Lung (tissue), 12 donors: ENCODE measurements around the gene DMAC1. TPM values are rescaled to one million over a fixed set of nuclear protein-coding genes. Genes with fewer than 3 reads are reported as not detected.

Experiments used
- ATAC-seq: fragments of 200-7000 bp; cut with Tn5 transposase; one replicate; pipeline ENCODE4 v1.9.1; 2020; ENCODE audit warnings: moderate number of reproducible peaks; ENCODE audit not compliant: insufficient read depth, low FRiP score
- DNase-seq, 3 donors: peaks; one replicate each; pipeline ENCODE4 v3.0.0-alpha.2; 2013 to 2017
- H3K27ac ChIP-seq, 2 donors: one replicate each; pipeline ENCODE4 v1.5.1; 2013; ENCODE audit warnings: mild to moderate bottlenecking in 2 of 2, moderate library complexity in 2 of 2, control low read depth in 1 of 2, inconsistent platforms in 1 of 2, low read depth in 1 of 2, low read length in 1 of 2
- H3K27me3 ChIP-seq, 3 donors: one replicate each; pipeline ENCODE4 v1.5.1; 2013; ENCODE audit warnings: low read length in 2 of 3; ENCODE audit not compliant: control insufficient read depth in 3 of 3, insufficient read depth in 3 of 3
- H3K36me3 ChIP-seq, 4 donors: one replicate each; pipeline ENCODE4 v1.5.1; 2013; ENCODE audit warnings: low read length in 4 of 4, mild to moderate bottlenecking in 1 of 4, moderate library complexity in 1 of 4; ENCODE audit not compliant: control insufficient read depth in 4 of 4, insufficient read depth in 4 of 4
- H3K4me1 ChIP-seq, 5 donors: one replicate each; pipeline ENCODE4 v1.5.1; 2013; ENCODE audit warnings: low read length in 5 of 5, mild to moderate bottlenecking in 2 of 5, moderate library complexity in 1 of 5; ENCODE audit not compliant: control insufficient read depth in 5 of 5, insufficient read depth in 5 of 5
- H3K4me3 ChIP-seq: one replicate; pipeline ENCODE4 v1.5.1; 2013; ENCODE audit warnings: mild to moderate bottlenecking, control low read depth, moderate library complexity
- H3K9ac ChIP-seq, 2 donors: one replicate each; pipeline ENCODE4 v1.5.1; 2013; ENCODE audit warnings: low read length in 2 of 2, control low read depth in 1 of 2; ENCODE audit not compliant: insufficient read depth in 1 of 2
- H3K9me3 ChIP-seq, 4 donors: one replicate each; pipeline ENCODE4 v1.5.1; 2013; ENCODE audit warnings: low read length in 3 of 4, mild to moderate bottlenecking in 1 of 4, moderate library complexity in 1 of 4; ENCODE audit not compliant: control insufficient read depth in 4 of 4, insufficient read depth in 3 of 4
- WGBS, 2 donors: extraction: QIAGEN DNeasy Blood & Tissue Kit; methylation state at CpG; one replicate each; pipeline ENCODE4 v1.1.7; 2013; 5-methylcytosine and 5-hydroxymethylcytosine counted together
- polyA plus RNA-seq, 2 donors: library from polyadenylated mRNA; stranded (reverse); fragments of 200-250 nt; gene quantifications; one replicate each; pipeline ENCODE4 v1.2.1, GENCODE V29; 2013
- total RNA-seq, 2 donors: library from RNA; depleted of rRNA in 1 of 2; stranded (reverse); fragments of >200 nt in 1 of 2; gene quantifications; one replicate each; pipeline ENCODE4 v1.2.1, GENCODE V29; 2014 to 2021
- TF ChIP-seq, protein P1 (sequence below): IDR thresholded peaks from 2 replicates; pipeline ENCODE4 v1.5.1; 2012; ENCODE audit warnings: mild to moderate bottlenecking; ENCODE audit errors: control extremely low read depth, extremely low read depth
- donor health status: control.
- donor health status: control.
- donor health status: Bipolar disorder and iron deficiency.
- donor health status: healthy.
- donor health status: DM: yes; HTN: yes; CAD: no.

Gene DMAC1
- total and polyA plus RNA-seq, 4 donors = 12.0 to 37.6 (median 13.5) TPM

- peaks cover 3 to 8% (median 4%) of the 10 kb centered on the region in 4 donors for H3K36me3 ChIP-seq
- no peak overlapping the region for H3K9ac ChIP-seq
- H3K4me3 ChIP-seq = no peak overlapping the region
- DNase-seq (no peak), ATAC-seq (no peak)
- H3K4me1 ChIP-seq = no peaks in the 10 kb centered on the region
- TF ChIP-seq, protein P1, sequence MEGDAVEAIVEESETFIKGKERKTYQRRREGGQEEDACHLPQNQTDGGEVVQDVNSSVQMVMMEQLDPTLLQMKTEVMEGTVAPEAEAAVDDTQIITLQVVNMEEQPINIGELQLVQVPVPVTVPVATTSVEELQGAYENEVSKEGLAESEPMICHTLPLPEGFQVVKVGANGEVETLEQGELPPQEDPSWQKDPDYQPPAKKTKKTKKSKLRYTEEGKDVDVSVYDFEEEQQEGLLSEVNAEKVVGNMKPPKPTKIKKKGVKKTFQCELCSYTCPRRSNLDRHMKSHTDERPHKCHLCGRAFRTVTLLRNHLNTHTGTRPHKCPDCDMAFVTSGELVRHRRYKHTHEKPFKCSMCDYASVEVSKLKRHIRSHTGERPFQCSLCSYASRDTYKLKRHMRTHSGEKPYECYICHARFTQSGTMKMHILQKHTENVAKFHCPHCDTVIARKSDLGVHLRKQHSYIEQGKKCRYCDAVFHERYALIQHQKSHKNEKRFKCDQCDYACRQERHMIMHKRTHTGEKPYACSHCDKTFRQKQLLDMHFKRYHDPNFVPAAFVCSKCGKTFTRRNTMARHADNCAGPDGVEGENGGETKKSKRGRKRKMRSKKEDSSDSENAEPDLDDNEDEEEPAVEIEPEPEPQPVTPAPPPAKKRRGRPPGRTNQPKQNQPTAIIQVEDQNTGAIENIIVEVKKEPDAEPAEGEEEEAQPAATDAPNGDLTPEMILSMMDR = no peak
- no peaks in the 10 kb centered on the region for H3K27me3 ChIP-seq
- H3K9me3 ChIP-seq = no peaks in the 10 kb centered on the region
- 75 to 82% methylated on average over 12 of the region's 12 CpGs for WGBS, 2 donors
- H3K27ac ChIP-seq = no peak overlapping the region
Measured at GRCh38 chr9:7790022-7790818, 9.4 kb downstream of the DMAC1 start.

- WGBS, 2 donors = 92 to 94% methylated on average over 3 of the region's 3 CpGs
- no peaks in the 10 kb centered on the region for H3K27me3 ChIP-seq
- TF ChIP-seq, protein P1 = no peak
- no peak overlapping the region for H3K27ac ChIP-seq
- DNase-seq (no peak), ATAC-seq (no peak)
- no peaks in the 10 kb centered on the region for H3K4me1 ChIP-seq
- H3K36me3 ChIP-seq = peaks cover 0 to 4% (median 2%) of the 10 kb centered on the region in 4 donors
- H3K9ac ChIP-seq = no peak overlapping the region
- no peak overlapping the region for H3K4me3 ChIP-seq
- no peaks in the 10 kb centered on the region for H3K9me3 ChIP-seq
Measured at GRCh38 chr9:7788772-7789171, 10.8 kb downstream of the DMAC1 start.

DNA sequence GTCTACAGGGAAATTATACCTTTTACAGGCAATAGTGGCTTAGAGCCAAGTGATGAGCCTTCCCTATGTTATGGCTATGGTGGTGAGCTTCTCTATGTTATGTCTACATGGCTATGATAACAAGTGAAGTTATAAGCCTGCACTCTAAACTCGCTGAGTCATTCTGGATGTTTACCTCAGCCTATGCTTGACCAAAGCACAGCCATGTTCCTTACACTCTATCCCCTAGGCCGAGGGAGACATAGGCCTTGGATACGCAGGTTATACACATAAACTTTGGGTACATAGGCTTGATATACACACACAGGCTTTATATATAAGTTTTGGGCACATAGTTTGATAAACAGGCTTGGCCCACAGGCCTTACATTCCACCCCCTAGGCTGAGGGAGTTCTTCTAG lies 13.8 kb downstream of the DMAC1 start:
- no peaks in the 10 kb centered on the region for H3K27me3 ChIP-seq
- H3K27ac ChIP-seq = no peak overlapping the region
- ATAC-seq = no peak
- H3K4me3 ChIP-seq = no peak overlapping the region
- DNase-seq = no peak
- no peak overlapping the region for H3K9ac ChIP-seq
- no peaks in the 10 kb centered on the region for H3K4me1 ChIP-seq
- 79 to 97% methylated on average over 3 of the region's 3 CpGs for WGBS, 2 donors
- H3K36me3 ChIP-seq = no peaks in the 10 kb centered on the region
- TF ChIP-seq, protein P1 = no peak
- no peaks in the 10 kb centered on the region for H3K9me3 ChIP-seq
